Neutrophil (primary cell): ENCODE results near the gene PRKRA.
A peak's percentile ranks its signal among the peaks of the same experiment; 100 is the strongest.

Source experiments
- H3K27ac ChIP-seq: fragments of 200-600 bp; sonication (generic); 2 replicates; pipeline ENCODE4 v1.5.1; 2016; ENCODE audit warnings: mild to moderate bottlenecking, moderate library complexity
- H3K27me3 ChIP-seq: fragments of 200-600 bp; sonication (generic); 2 replicates; pipeline ENCODE4 v1.6.0; 2016; ENCODE audit warnings: mild to moderate bottlenecking
- H3K36me3 ChIP-seq: fragments of 200-600 bp; sonication (generic); 2 replicates; pipeline ENCODE4 v1.5.1; 2017
- H3K4me1 ChIP-seq, 2 experiments: fragments of 200-600 bp in 1 of 2; sonication (generic) in 1 of 2; 1 replicate in 1 of 2; 2 replicates in 1 of 2; pipeline versions ENCODE4 v1.5.1 to v1.6.1; 2013 to 2016; ENCODE audit warnings: low read depth in 1 of 2, low read length in 1 of 2, mild to moderate bottlenecking in 1 of 2, moderate library complexity in 1 of 2; ENCODE audit not compliant: control insufficient read depth in 1 of 2, insufficient read depth in 1 of 2
- H3K4me3 ChIP-seq, 2 experiments: fragments of 200-600 bp in 1 of 2; sonication (generic) in 1 of 2; 1 replicate in 1 of 2; 2 replicates in 1 of 2; pipeline ENCODE4 v1.5.1; 2013 to 2016; ENCODE audit warnings: low read depth in 1 of 2, low read length in 1 of 2, mild to moderate bottlenecking in 1 of 2, moderate library complexity in 1 of 2
- H3K9me3 ChIP-seq: fragments of 200-600 bp; sonication (generic); 2 replicates; pipeline ENCODE4 v1.5.1; 2016
- CTCF ChIP-seq: fragments of 200-600 bp; sonication (generic); IDR thresholded peaks from 2 replicates; pipeline ENCODE4 v1.5.1; 2016; ENCODE audit warnings: antibody characterized with exemption

Gene PRKRA

GRCh38 chr2:178419123-178419522, 31.9 kb downstream of the PRKRA start:
- peaks cover 10% of the 10 kb centered on the region in 2 experiments for H3K4me1 ChIP-seq
- H3K27ac ChIP-seq, result no peak overlapping the region
- no peaks in the 10 kb centered on the region for H3K36me3 ChIP-seq
- no peak overlapping the region for H3K4me3 ChIP-seq
- no peaks in the 10 kb centered on the region for H3K27me3 ChIP-seq
- no peak for TF ChIP-seq CTCF
- H3K9me3 ChIP-seq, result no peaks in the 10 kb centered on the region

GRCh38 chr2:178418426-178418825, 32.5 kb downstream of the PRKRA start:
- H3K27me3 ChIP-seq, result no peaks in the 10 kb centered on the region
- no peaks in the 10 kb centered on the region for H3K9me3 ChIP-seq
- H3K36me3 ChIP-seq, result no peaks in the 10 kb centered on the region
- H3K4me1 ChIP-seq, result peaks cover 14% of the 10 kb centered on the region in 2 experiments
- H3K4me3 ChIP-seq, result no peak overlapping the region
- TF ChIP-seq CTCF, result no peak
- no peak overlapping the region for H3K27ac ChIP-seq

GRCh38 chr2:178417916-178418315, 33.1 kb downstream of the PRKRA start:
- Histone ChIP-seq H3K36me3 (no peaks in the 10 kb centered on the region), H3K4me1 (peaks cover 19% of the 10 kb centered on the region in 2 experiments), H3K27ac (no peak overlapping the region), H3K4me3 (no peak overlapping the region), H3K27me3 (no peaks in the 10 kb centered on the region), H3K9me3 (no peaks in the 10 kb centered on the region)
- no peak for TF ChIP-seq CTCF

- peaks cover 19 to 20% of the 10 kb centered on the region in 2 experiments for H3K4me1 ChIP-seq
- TF ChIP-seq CTCF, result no peak
- no peaks in the 10 kb centered on the region for H3K27me3 ChIP-seq
- H3K27ac ChIP-seq, result no peak overlapping the region
- no peaks in the 10 kb centered on the region for H3K9me3 ChIP-seq
- no peak overlapping the region for H3K4me3 ChIP-seq
- no peaks in the 10 kb centered on the region for H3K36me3 ChIP-seq
These were observed 35.0 kb downstream of the PRKRA start for GRCh38 chr2:178415979-178416378.

GRCh38 chr2:178414266-178415247, 36.4 kb downstream of the PRKRA start:
- peak overlapping the region; percentile 59 to 65 for H3K4me3 ChIP-seq
- peak; percentile 61 for TF ChIP-seq CTCF

More at GRCh38 chr2:178414266-178415247, 36.4 kb downstream of the PRKRA start:
- Histone ChIP-seq H3K36me3 (no peaks in the 10 kb centered on the region), H3K9me3 (no peaks in the 10 kb centered on the region), H3K4me1 (peaks cover 17 to 19% of the 10 kb centered on the region in 2 experiments), H3K27ac (peak overlapping the region; percentile 78), H3K27me3 (no peaks in the 10 kb centered on the region)
